HUES48 (cell line): ENCODE results near the gene LAMC2.

Experiments
- H3K27ac ChIP-seq: one replicate; pipeline ENCODE4 v1.7.0; 2013; ENCODE audit warnings: low read depth, low read length, inconsistent platforms
- H3K27me3 ChIP-seq: 2 replicates; pipeline ENCODE4 v1.6.1; 2013; ENCODE audit warnings: mild to moderate bottlenecking, low read length; ENCODE audit not compliant: control insufficient read depth, insufficient read depth
- H3K36me3 ChIP-seq: 2 replicates; pipeline ENCODE4 v1.6.1; 2013; ENCODE audit warnings: low read length; ENCODE audit not compliant: control insufficient read depth, insufficient read depth
- H3K4me1 ChIP-seq: 2 replicates; pipeline ENCODE4 v1.6.1; 2013; ENCODE audit warnings: mild to moderate bottlenecking, low read length; ENCODE audit not compliant: control insufficient read depth, insufficient read depth
- H3K4me3 ChIP-seq: 2 replicates; pipeline ENCODE4 v1.5.1; 2013; ENCODE audit warnings: mild to moderate bottlenecking, low read depth, low read length
- H3K9ac ChIP-seq: 2 replicates; pipeline ENCODE4 v1.6.1; 2013; ENCODE audit warnings: mild to moderate bottlenecking, low read depth, low read length, moderate library complexity
- H3K9me3 ChIP-seq: 2 replicates; pipeline ENCODE4 v1.6.1; 2013; ENCODE audit warnings: low read length; ENCODE audit not compliant: control insufficient read depth, insufficient read depth

Gene LAMC2

GRCh38 chr1:183185941-183186490 is at the start of gene LAMC2:
LAMC2 (plus strand) TSS chr1:183186264; CDS start chr1:183186353, 89 bp downstream.
- H3K27ac ChIP-seq: peak within 1 kb of the TSS; percentile 84
- no peaks in the 10 kb centered on the region for H3K36me3 ChIP-seq
- H3K4me3 ChIP-seq: peak within 1 kb of the TSS; percentile 74
- no peaks in the 10 kb centered on the region for H3K9me3 ChIP-seq
- H3K27me3 ChIP-seq: no peaks in the 10 kb centered on the region
- H3K4me1 ChIP-seq: peaks cover 12% of the 10 kb centered on the region
- H3K9ac ChIP-seq: peak within 1 kb of the TSS; percentile 77

GRCh38 chr1:183137782-183138181 is 48.3 kb upstream of the LAMC2 start:
- Histone ChIP-seq H3K27ac (no peak overlapping the region), H3K36me3 (peaks cover 81% of the 10 kb centered on the region), H3K4me1 (no peaks in the 10 kb centered on the region), H3K27me3 (no peaks in the 10 kb centered on the region), H3K9ac (no peak overlapping the region), H3K9me3 (no peaks in the 10 kb centered on the region), H3K4me3 (no peak overlapping the region)

DNA sequence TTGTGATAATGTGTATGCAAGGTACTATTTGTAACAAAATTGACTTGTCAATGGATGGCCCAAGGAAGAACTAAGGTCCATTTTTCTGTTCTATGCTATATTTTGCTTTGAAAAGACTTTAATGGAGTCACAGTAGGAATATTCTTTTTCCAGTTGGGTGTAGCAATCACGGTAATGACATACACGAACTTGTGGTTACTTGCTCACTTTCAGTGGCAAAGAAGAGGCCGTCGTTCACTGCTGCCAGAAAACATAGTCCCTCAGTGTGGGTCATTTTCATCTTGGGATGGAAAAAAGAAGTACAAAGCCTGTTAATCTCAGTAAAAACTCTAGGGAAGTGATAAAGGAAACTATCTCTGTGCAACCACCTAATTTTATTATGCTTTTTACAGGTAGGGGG is 47.8 kb upstream of the LAMC2 start:
- H3K9ac ChIP-seq: no peak overlapping the region
- no peaks in the 10 kb centered on the region for H3K27me3 ChIP-seq
- H3K27ac ChIP-seq: no peak overlapping the region
- H3K36me3 ChIP-seq: peaks cover 82% of the 10 kb centered on the region
- no peak overlapping the region for H3K4me3 ChIP-seq
- no peaks in the 10 kb centered on the region for H3K4me1 ChIP-seq
- no peaks in the 10 kb centered on the region for H3K9me3 ChIP-seq

- H3K27ac ChIP-seq: no peak overlapping the region
- H3K27me3 ChIP-seq: no peaks in the 10 kb centered on the region
- no peaks in the 10 kb centered on the region for H3K4me1 ChIP-seq
- H3K9ac ChIP-seq: no peak overlapping the region
- H3K36me3 ChIP-seq: peaks cover 76% of the 10 kb centered on the region
- H3K4me3 ChIP-seq: no peak overlapping the region
- H3K9me3 ChIP-seq: no peaks in the 10 kb centered on the region
Measured at GRCh38 chr1:183139281-183139942, 46.7 kb upstream of the LAMC2 start.

DNA sequence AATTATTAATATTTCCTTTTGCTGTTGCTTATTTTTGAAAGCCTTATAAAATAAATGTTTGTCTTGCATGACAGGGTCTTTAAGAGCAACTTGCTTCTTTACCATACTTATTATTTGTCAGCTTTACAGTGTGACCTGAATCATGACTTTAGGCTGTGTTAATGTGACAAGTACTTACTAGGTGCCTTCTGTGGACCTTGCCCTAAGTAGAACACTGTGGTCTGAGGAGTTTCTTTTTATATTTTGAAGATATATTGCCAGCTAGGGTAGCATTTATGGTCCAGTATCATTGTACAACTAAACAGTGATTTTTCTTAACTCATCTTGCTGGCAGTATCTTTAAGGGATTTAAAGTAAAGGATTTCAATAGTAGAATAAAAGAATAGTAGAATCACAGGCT is 45.4 kb upstream of the LAMC2 start:
- Histone ChIP-seq H3K9me3 (no peaks in the 10 kb centered on the region), H3K36me3 (peaks cover 65% of the 10 kb centered on the region)

GRCh38 chr1:183142171-183142570 is 43.9 kb upstream of the LAMC2 start:
- no peaks in the 10 kb centered on the region for H3K4me1 ChIP-seq
- no peaks in the 10 kb centered on the region for H3K27me3 ChIP-seq
- H3K9ac ChIP-seq: no peak overlapping the region
- peaks cover 49% of the 10 kb centered on the region for H3K36me3 ChIP-seq
- no peak overlapping the region for H3K27ac ChIP-seq
- no peaks in the 10 kb centered on the region for H3K9me3 ChIP-seq
- H3K4me3 ChIP-seq: no peak overlapping the region

More for the DNA sequence above, 45.4 kb upstream of the LAMC2 start:
- H3K4me1 ChIP-seq: no peaks in the 10 kb centered on the region
- H3K27ac ChIP-seq: no peak overlapping the region
- no peak overlapping the region for H3K4me3 ChIP-seq
- H3K27me3 ChIP-seq: no peaks in the 10 kb centered on the region
- no peak overlapping the region for H3K9ac ChIP-seq

GRCh38 chr1:183143576-183144315 is 42.3 kb upstream of the LAMC2 start:
- peaks cover 34% of the 10 kb centered on the region for H3K36me3 ChIP-seq
- no peaks in the 10 kb centered on the region for H3K27me3 ChIP-seq
- no peaks in the 10 kb centered on the region for H3K9me3 ChIP-seq
- no peaks in the 10 kb centered on the region for H3K4me1 ChIP-seq
- H3K4me3 ChIP-seq: no peak overlapping the region
- H3K27ac ChIP-seq: no peak overlapping the region
- H3K9ac ChIP-seq: no peak overlapping the region

DNA sequence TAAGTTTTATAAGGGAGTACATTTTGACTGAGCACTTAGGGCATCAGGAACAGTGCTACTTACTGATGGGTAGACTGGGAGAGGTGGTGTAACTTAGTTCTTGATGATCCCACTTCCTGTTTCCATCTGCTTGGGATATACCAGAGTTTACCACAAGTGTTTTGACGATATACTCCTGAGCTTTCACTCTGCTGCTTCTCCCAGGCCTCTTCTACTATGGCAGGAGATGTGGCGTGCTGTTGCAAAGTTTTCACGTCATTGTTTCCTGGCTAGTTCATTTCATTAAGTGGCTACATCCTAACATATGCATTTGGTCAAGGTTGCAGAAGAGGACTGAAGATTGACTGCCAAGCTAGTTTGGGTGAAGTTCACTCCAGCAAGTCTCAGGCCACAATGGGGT is 41.3 kb upstream of the LAMC2 start:
- H3K9ac ChIP-seq: no peak overlapping the region
- H3K27me3 ChIP-seq: no peaks in the 10 kb centered on the region
- no peak overlapping the region for H3K4me3 ChIP-seq
- H3K27ac ChIP-seq: no peak overlapping the region
- no peaks in the 10 kb centered on the region for H3K9me3 ChIP-seq
- H3K4me1 ChIP-seq: no peaks in the 10 kb centered on the region
- peaks cover 25% of the 10 kb centered on the region for H3K36me3 ChIP-seq

DNA sequence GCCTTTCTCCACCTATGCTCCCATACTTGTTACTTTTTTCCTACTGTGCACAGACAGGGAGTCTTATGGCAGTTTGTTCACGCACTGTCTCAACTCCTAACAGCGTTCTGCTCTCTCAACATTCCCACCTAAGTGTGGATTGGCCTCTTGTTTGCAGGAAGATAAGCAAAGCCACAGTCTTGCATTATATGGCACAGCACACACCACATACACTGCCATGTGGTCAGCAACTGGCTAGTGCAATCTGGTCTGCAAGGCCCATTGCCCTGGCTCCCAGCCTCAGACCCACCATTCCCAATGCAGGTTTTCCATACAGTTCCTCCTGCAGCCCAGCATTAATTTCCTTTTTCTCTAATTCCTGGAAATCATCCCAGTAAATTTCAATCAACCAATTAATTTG is 38.3 kb upstream of the LAMC2 start:
- H3K27ac ChIP-seq: no peak overlapping the region
- H3K9me3 ChIP-seq: no peaks in the 10 kb centered on the region
- H3K9ac ChIP-seq: no peak overlapping the region
- H3K27me3 ChIP-seq: no peaks in the 10 kb centered on the region
- H3K4me3 ChIP-seq: no peak overlapping the region
- no peaks in the 10 kb centered on the region for H3K4me1 ChIP-seq
- peaks cover 11% of the 10 kb centered on the region for H3K36me3 ChIP-seq

GRCh38 chr1:183148599-183148998 is 37.5 kb upstream of the LAMC2 start:
- H3K9me3 ChIP-seq: no peaks in the 10 kb centered on the region

GRCh38 chr1:183149273-183149672 is 36.8 kb upstream of the LAMC2 start:
- H3K4me3 ChIP-seq: no peak overlapping the region
- no peaks in the 10 kb centered on the region for H3K27me3 ChIP-seq
- no peaks in the 10 kb centered on the region for H3K4me1 ChIP-seq
- H3K36me3 ChIP-seq: no peaks in the 10 kb centered on the region
- no peaks in the 10 kb centered on the region for H3K9me3 ChIP-seq
- H3K9ac ChIP-seq: no peak overlapping the region
- no peak overlapping the region for H3K27ac ChIP-seq

More at GRCh38 chr1:183148599-183148998, 37.5 kb upstream of the LAMC2 start:
- peaks cover 3% of the 10 kb centered on the region; the same call in 1 of the 2 replicates for H3K36me3 ChIP-seq
- no peaks in the 10 kb centered on the region for H3K4me1 ChIP-seq
- no peak overlapping the region for H3K4me3 ChIP-seq
- no peaks in the 10 kb centered on the region for H3K27me3 ChIP-seq
- H3K9ac ChIP-seq: no peak overlapping the region
- H3K27ac ChIP-seq: no peak overlapping the region
